Activated CD8-positive, alpha-beta memory T cell treated with anti-CD3 and anti-CD28 coated beads for 4 hours (primary cell): ENCODE measurements around the gene MARK3.

ENCODE experiments used
- DNase-seq, 2 donors: peaks; one replicate each; pipeline ENCODE4 v3.0.0-alpha.2; 2020; ENCODE audit warnings: low read depth in 2 of 2

MARK3 gene

DNA sequence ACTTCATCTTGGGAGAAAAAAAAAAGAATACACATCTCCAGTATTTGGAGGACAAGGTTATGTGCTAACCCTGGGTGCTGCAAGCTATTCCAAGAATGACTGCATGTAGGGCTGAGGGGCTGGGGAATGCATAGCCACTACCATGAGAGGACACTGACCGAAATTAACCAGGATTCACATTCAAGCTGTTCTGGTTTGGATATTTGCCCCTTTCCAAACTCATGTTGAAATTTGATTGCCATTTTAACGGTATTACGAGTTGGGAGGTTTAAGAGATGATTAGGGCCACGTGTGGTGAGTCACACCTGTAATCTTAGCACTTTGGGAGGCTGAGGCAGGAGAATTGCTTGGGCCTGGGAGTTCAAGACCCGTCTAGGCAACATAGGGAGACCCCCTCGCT is 18.5 kb upstream of the MARK3 start:
- DNase-seq = no peak

DNA sequence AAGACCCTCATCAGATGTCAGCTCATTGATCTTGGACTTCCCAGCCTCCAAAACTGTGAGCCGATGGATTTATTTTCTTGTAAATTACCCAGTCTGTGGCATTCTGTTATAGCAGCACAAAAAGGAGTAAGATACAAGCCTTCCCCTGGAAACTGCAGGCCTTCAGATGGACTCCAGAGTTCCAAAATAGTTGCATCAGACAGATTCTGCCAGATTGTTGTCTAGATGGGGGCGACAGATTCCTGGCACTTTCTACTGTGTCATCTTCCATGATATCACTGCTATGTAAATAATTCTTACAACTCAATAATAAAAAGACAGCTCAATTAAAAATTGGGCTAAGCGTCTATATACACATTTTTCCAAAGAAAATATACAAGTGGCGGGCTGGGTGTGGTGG is 17.2 kb upstream of the MARK3 start:
- no peak for DNase-seq

DNA sequence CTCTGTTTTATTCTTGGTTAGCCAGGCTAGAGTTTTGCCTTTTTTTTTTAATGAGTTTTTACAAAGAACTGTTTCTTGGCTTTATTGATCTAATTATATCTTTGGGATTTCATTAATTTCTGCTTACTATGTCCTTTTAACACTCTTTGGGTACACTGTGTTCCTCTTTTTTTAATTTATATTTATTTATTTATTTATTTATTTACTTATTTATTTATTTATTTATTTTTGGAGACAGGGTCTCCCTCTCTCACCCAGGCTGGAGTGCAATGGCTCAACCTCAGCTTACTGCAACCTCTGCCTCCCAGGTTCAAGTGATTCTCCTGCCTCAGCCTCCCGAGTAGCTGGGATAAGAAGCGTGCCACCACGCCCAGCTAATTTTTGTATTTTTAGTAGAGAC is 15.1 kb upstream of the MARK3 start:
- DNase-seq = no peak

DNA sequence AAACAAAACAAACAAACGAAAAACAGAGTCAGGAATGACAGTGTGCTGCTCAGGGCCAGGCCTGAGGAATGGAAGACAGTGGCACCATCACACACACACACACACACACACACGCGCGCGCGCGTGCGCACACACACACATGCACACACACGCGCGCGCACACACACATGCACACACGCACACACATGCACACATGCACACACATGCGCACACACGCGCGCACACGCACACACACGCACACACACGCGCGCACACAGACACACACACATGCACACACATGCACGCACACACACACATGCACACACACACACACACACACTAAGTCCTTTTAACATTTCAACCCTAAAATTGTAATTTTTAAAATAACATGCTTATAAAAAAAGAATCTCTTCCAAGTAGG is 13.2 kb upstream of the MARK3 start:
- no peak for DNase-seq

DNA sequence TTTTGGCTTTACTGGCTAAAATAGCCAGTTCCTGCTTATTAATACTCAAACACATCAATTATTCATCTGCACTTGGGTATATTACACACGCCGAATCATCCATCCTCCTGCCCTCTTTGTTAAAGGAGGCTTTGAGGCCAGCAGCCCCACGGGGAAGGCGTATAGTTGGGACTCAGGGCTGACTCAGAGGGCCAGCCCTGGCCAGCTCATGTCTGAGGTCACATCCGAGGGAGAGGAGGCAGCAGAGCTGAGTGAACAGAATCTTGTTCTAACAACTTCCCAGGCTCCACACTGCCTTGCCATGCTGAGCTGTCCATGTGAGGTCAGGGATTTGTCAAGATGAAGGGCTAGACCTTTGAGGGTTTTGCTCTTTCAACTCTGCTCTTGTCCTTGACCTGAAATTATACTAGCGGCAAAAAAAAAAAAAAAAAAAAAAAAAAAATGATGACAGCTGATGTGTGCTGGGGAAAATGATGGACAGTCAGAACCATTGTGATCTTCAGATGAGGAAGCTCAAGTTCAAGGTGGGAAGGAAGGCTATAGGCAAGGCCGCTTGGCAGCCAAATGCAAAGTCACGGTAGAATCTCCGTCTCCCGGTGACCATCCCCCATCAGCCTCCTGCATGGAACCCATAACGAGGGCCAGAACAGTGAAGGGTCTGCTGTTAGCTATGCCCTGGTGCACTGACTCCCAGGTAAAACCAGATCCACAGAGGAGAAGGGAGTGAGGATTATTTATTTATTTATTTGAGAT is 12.5 kb upstream of the MARK3 start:
- DNase-seq = no peak

DNA sequence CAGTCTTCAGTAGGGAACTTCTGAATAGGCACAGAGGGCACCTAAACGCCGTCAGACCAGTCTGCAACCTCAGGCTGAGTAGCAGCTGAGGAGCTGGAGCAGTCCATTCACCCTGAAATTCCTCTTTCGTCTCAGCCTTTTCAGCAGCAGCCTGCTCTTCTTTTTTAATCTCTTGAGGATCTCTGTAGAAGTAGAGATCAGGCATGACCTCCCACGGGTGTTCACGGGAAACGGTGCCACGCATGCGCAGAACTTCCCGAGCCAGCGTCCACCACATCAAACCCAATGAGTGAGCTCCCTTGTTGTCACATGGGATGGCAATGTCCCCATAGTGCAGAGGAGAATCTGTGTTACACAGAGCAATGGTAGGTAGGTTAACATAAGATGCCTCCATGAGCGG is 11.1 kb upstream of the MARK3 start:
- no peak for DNase-seq

DNA sequence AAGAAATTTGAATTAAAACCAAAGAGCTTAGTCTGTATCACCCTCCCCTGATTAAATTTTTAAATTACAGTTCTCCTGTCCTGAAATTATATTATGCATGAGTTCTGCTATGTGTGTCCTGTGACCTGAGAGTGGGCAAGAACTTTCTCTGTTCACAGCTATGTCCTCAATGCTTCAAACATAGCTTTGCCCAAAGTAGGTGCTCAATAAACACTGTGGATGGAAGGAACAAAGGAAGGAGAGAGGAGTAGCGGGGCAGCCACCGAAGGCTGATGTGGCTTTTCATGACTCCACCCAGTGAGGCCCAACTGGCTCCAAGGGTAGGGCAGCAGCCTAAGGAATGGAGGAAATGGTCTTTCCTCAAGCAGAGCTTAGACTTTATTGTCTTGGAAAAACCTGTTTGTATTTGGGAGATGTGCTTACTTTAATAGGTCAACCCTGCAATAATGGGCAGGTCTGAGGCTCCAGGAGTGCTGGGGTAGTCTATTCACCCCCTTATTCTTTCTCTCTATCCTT is 7.6 kb upstream of the MARK3 start:
- DNase-seq = no peak

DNA sequence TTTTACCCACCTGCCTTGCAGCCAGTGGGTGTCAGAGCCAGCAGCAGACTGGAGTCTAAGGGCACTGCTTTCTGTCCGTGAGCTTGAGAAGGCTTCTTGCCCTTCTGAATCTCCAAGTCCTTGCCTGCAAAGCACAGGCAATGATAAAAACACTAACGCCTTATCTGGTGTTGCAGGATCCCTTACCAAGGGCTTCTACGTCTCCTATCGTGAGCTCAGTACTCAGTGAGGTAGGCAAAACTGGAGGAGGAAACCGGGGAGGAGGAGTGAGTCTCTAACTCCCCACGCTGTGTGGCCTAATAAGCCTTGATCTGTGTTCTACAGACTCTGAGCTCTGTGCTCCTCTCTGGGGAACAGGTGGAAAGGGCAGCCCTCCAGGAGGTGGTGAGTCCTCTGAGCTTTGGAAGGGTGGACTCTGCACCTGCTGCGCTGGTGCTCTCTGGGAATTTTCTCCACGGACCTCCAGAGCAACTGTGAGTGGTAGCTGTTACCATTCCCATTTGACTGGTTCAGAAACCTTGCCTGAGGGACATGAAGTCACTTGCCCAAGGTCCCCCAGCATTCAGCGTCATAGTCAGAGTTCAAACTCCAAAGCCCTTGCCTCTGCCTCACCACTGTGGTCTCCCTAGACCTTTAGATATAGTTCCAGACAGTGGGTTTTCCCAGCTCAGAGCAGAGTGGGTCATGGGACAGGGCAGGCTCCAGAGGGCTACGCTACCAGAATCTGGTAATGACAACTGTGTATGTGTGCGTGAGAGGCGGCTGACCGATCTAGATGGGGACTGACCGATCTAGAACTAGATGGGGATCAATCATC is 7.0 kb upstream of the MARK3 start:
- DNase-seq = no peak

DNA sequence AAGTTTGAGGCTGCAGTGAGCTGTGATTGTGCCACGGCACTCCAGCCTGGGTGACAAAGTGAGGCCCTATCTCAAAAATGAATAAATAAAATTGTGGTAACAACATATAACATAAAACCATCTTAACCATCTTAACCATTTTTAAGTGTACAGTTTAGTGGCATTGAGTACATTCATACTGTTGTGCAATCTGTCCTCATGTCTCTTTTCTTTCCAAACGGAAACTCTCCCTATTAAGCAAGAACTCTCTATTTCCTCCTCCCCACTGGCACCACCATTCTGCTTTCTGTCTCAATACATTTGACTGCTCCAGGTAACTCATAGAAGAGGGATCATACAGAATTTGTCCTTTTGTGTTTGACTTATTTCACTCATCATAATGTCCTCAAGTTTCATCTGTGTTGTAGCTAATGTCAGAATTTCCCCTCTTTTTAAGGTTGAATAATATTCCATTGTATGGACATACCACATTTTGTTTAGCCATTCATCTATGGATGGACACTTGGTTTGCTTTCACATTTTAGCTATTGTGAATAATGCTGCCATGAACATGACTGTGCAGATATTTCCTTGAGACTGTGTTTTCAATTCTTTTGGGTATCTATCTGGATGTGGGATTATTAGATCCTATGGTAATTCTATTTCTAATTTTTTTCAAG is 4.4 kb upstream of the MARK3 start:
- DNase-seq = no peak

DNA sequence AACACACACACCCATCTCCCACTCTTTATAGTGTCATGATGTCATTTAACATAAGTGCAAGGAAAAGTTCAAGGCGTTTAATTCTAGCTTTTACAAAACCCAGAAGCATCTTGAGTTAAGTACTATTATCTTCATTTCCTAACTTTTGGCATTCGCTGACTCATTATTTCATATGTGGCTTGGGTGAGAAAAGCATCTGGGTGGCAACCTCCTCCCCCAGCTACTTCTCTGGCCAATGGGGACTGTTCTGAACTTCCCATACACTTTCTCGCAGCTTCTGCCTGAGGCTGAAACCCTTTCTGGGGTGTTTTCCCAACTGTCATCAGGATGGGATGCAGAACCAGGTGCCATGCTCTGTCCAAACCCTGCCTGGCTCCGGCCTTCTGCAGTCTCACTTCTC is 2.8 kb upstream of the MARK3 start:
- DNase-seq = no peak

DNA sequence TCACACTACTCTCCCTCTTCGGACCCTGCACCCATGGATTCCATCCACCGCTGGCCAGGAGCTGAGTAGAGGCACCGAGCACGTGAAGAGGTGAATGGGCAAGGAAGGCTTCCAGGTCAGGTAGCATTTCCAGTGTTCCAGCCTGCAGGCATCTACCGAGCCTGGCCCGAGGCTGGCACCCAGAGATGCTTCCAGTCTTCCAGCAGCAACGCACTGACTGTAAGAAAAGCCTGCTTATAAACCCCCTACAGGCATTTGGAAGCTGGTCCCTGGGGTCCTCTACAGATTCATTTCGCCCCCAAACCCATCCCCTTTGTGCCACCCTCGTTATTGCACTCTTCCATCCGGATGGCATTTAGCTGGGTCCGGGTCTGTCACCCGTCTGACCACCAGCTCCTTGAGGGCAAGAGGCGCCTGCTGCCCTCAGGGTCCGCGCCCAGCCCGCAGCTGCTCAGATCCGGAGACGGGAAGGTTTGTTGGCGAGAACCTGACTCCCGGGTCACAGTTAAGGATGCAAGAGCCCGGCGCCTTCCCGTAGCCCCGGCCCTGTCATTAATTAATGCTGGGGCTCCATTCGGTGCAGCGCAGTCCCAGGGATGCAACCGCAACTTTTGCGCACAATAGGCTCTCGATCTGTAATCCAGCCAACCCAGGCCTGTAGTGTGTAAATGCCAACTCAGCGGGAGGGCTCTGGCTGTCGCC is 614 bp upstream of the MARK3 start:
- DNase-seq = no peak

DNA sequence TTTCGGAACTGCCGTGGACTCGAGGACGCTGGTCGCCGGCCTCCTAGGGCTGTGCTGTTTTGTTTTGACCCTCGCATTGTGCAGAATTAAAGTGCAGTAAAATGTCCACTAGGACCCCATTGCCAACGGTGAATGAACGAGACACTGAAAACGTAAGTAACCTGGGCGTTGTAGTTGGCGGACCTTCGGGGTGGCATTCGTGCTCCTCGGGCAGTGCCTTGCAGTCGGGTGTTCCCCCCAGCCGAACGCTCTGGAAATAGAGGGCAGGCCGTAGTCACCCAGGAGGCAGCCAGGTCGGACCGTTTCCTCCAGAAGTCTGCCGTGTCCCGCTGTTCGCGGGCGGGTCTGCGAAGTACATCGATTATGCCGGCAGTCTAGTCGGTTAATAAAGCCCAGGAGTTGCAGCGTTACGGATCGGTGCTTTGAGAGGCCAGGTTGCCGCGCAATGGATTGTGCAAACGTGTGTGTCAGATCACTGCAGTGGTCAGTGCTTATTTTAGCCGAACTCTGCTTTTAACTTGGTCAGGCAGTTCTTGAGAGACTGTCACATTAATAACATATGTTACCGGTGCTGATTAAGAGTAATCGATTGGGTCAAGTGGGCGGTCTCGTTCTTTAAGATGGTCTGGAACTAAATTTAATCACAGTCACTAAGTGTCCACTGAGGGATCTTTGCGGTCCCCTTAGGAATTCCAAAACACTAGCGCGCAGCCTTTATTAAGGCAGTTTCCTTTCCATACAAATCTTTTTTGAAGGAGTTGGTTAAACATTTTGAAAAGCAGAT is 906 bp downstream of the MARK3 start:
- DNase-seq = peak in 1 of 2 donors; percentile 4

DNA sequence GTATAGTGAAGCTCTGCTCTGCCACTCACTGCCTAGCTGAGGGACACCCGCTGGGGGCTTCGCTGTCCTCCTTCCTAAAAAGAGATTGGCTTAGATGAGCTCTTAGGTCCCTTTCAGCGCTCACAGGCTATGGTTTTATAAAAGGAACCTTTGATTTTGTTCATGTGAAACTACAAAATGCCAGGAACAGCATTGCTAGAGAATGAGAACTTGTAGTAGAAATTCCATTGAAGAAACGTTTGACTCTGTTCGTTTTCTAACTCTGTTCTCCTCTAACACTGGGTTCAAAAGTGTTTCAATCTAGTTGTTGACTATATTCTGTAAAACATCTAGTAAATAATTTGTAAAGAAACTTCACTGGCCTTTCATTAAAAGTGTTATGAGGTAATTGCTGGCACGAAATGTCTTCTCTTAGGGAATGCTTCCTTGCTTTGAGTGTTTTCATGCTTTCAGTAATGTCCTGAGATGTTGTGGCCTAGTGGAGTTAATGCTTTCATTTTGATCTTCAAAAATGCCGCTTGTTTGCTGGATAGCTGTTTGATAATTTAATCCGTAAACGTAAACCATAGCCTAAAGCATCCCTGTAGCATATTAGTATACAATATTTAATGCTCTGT is 1.6 kb downstream of the MARK3 start:
- DNase-seq = no peak

DNA sequence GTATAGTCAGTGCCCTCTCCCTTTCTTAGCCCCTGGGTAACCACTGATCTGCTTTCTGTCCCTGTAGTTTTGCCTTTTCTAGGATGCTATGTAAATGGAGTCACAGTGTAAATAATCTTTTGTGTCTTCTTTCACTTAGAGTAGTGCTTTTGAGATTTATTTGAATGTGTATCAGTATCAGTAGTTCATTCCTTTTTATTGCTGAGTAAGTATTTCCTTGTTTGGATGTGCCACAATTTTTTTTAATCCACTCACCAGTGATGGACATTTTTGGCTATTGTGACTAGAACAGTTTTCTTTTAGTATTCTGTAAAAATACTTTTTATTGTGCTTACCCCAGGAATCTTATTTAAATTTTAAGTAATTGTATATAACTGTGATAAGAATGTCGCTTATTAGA is 3.4 kb downstream of the MARK3 start:
- DNase-seq = no peak

DNA sequence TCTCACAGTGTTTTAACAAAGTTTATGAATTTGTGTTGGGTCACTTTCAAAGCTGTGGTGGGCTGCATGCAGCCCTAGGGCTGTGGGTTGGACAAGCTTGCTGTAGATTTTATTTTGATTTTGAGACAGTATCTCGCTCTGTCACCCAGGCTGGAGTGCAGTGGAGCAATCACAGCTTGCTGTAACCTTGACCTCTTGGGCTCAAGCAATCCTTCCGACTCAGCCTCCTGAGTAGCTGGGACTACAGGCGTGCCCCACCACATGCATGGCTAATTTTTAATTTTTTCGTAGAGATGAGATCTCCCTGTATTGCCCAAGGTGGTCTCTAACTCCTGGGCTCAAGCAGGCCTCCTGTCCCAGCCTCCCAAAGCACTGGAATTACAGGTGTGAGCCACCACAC is 5.4 kb downstream of the MARK3 start:
- DNase-seq = no peak

DNA sequence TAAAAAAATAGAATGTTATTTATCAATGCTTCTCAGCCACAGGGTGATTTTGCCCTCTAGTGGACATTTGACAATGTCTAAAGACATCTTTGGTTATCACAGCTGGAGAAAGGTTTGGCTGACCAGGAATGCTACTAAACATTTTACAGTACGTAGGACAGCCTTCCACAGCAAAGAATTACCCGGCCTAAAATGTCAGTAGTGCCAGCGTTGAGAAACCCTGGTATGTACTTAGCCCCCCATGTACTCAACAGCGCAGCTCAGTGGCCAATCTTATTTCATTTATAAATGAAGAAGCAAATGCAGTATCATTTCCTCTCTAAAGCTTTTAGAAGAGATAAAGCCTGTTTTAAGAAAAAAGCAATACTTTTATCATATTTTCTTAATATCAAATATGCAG is 5.8 kb downstream of the MARK3 start:
- DNase-seq = peak in 1 of 2 donors; percentile 8

DNA sequence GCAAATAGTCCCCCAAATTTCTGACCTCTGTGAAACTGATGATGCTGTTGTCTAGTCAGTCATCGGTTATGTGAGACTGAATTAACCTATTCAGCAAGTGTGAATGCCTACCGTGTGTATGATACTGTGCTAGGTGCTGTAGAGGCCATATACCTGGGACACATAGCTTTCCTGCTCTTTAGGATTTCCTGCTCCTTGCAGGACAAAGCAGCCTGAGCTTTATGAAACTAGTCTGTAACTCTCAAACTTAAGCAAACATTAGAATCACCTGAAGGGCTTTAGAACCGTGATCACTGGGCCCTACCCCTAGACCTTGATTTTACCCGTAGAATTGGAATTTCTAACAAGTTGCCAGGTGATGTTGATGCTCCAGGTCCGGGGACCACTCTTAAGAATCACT is 6.9 kb downstream of the MARK3 start:
- DNase-seq = no peak

DNA sequence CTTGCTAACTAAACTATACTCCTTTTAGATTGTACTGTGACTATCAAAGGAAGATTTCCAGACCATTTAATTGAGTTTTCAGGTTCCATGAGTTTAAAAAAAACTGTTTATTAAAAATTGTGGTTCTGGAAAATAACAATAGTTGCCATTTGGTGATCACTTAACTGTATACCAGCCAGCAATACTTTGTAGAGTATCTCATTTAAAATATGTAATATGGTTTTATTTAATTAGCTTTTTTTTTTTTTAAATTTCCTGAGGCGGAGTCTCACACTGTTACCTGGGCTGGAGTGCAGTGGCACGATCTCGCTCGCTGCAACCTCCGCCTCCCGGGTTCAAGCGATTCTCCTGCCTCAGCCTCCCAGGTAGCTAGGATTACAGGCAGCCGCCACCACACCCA is 7.4 kb downstream of the MARK3 start:
- DNase-seq = no peak

DNA sequence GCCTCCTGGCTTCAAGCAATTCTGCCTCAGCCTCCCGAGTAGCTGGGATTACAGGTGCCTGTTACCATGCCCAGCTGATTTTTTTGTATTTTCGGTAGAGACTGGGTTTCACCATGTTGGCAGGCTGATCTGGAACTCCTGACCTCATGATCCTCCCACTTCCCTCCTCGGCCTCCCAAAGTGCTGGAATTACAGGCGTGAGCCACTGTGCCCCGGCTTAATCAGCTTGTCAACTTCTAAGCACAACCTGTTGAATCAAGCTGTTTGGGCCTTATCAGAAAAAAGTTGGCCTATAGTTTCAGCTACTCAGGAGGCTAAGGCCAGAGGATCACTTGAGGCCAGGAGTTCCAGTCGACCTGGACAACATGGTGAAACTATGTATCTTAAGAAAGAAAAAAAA is 7.9 kb downstream of the MARK3 start:
- no peak for DNase-seq

DNA sequence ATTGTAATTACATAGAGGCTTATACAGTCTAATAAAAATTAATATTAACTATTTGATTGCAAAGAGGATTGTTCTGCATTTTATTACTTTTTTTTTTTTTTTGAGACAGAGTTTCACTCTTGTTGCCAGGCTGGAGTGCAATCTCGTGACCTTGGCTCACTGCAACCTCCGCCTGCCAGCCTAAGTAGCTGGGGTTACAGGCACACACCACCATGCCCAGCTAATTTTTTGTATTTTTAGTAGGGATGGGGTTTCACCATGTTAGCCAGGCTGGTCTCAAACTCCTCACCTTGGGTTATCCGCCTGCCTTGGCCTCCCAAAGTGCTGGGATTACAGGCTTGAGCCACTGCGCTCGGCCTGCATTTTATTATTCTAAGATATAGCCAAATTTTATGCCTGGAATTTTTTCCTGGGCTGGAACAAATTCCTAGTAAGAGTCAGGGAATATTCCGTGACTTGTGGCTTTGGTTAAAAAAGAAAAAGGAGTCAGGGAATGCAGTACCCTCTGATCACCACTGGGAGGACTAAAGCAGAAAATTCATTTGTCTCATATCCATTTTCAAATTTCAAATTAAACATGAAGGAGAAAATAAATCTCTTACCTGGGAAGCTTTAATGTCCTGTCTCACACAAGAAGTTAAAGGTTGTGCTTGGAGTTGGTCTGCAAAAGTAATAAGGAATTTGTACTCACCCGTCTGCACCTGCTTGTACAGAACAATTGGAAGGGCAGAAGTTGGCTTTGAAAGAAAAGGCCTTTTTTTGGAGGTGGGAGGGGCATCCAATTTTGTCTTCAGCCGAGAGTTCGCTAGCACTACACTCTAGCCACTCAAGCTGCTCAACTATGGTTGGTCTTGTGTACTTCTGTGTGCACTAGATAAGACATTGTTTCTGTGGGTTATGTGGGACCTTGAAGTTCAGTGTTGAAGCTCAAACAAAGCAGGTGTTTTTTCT is 8.7 kb downstream of the MARK3 start:
- DNase-seq = no peak
